Esophagus squamous epithelium (tissue), 4 donors: ENCODE results near the gene CDC14B.

ENCODE experiments used
- POLR2A ChIP-seq, 4 donors: fragments of 450-650 bp; IDR thresholded peaks; one replicate each; pipeline ENCODE4 v1.6.1; 2017; ENCODE audit warnings: antibody characterized with exemption in 4 of 4, mild to moderate bottlenecking in 4 of 4, moderate library complexity in 3 of 4
- TF ChIP-seq, protein P1 (sequence below), 6 experiments: fragments of 450-650 bp in 4 of 6; fragments of 200-600 bp in 2 of 6; sonication (generic) in 2 of 6; IDR thresholded peaks; one replicate each; pipeline ENCODE4 v1.5.1; 2016 to 2019; ENCODE audit warnings: antibody characterized with exemption in 6 of 6, mild to moderate bottlenecking in 4 of 6, moderate library complexity in 4 of 6

DNA sequence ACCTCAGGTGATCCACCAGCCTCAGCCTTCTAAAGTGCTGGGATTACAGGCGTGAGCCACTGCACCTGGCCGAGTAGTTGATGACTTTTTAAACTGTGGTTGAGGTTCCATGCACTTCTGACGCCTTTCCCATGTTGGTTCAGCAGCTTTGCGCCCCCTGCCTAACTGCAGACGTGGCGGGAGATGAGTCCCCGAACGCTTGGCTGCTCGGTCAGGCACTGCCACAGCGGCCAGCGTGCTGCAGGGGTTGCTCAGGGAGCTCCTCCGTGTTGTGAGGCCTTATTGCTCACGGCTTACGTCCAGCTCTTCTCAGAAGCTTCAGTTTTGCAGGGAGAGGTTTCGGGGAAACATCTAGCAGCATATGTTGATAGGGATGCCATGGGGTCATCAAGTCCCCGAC is 134.4 kb downstream of the CDC14B start:
- TF ChIP-seq, protein P1, sequence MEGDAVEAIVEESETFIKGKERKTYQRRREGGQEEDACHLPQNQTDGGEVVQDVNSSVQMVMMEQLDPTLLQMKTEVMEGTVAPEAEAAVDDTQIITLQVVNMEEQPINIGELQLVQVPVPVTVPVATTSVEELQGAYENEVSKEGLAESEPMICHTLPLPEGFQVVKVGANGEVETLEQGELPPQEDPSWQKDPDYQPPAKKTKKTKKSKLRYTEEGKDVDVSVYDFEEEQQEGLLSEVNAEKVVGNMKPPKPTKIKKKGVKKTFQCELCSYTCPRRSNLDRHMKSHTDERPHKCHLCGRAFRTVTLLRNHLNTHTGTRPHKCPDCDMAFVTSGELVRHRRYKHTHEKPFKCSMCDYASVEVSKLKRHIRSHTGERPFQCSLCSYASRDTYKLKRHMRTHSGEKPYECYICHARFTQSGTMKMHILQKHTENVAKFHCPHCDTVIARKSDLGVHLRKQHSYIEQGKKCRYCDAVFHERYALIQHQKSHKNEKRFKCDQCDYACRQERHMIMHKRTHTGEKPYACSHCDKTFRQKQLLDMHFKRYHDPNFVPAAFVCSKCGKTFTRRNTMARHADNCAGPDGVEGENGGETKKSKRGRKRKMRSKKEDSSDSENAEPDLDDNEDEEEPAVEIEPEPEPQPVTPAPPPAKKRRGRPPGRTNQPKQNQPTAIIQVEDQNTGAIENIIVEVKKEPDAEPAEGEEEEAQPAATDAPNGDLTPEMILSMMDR (IDR thresholded peaks at IDR 0.05): no peak
- TF ChIP-seq POLR2A (IDR thresholded peaks at IDR 0.05): no peak
